ENCODE data around the gene REPIN1. TPM values are rescaled to one million over a fixed set of nuclear protein-coding genes. Genes with fewer than 3 reads are reported as not detected.

The REPIN1 gene
- total RNA-seq, 1 experiment from 2014 or later = 174 TPM

GRCh38 chr7:150421831-150422230 lies 53.2 kb downstream of the REPIN1 start:
- no peaks in the 10 kb centered on the region for H3K36me3 ChIP-seq (ENCODE audit: low read depth)

More at GRCh38 chr7:150421831-150422230, 53.2 kb downstream of the REPIN1 start:
- H3K79me2 ChIP-seq (ENCODE audit: low read depth) = no peaks in the 10 kb centered on the region
- H3K27me3 ChIP-seq (ENCODE audit: insufficient read depth, low read depth) = peaks cover 15% of the 10 kb centered on the region; the same call in 1 of the 2 replicates
- no peaks in the 10 kb centered on the region for H4K20me1 ChIP-seq (ENCODE audit: insufficient read depth)
- BruUV-seq (replicated peaks) = no TSS peak
- intact Hi-C loops (cut with micrococcal nuclease; ENCODE audit: unreplicated experiment) = loop anchor here (1.0 kb wide), 3 partner anchors 43 to 136 kb away; partner anchors contain the start of gene ZNF775
- no peaks in the 10 kb centered on the region for H3K9me3 ChIP-seq (ENCODE audit: insufficient read depth, low read depth)
- H3K4me2 ChIP-seq = no peak overlapping the region
- peaks cover 4% of the 10 kb centered on the region; the same call in 1 of the 2 replicates for H3F3A ChIP-seq (ENCODE audit: insufficient read depth, low read depth)
- TF ChIP-seq, protein P1, sequence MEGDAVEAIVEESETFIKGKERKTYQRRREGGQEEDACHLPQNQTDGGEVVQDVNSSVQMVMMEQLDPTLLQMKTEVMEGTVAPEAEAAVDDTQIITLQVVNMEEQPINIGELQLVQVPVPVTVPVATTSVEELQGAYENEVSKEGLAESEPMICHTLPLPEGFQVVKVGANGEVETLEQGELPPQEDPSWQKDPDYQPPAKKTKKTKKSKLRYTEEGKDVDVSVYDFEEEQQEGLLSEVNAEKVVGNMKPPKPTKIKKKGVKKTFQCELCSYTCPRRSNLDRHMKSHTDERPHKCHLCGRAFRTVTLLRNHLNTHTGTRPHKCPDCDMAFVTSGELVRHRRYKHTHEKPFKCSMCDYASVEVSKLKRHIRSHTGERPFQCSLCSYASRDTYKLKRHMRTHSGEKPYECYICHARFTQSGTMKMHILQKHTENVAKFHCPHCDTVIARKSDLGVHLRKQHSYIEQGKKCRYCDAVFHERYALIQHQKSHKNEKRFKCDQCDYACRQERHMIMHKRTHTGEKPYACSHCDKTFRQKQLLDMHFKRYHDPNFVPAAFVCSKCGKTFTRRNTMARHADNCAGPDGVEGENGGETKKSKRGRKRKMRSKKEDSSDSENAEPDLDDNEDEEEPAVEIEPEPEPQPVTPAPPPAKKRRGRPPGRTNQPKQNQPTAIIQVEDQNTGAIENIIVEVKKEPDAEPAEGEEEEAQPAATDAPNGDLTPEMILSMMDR (conservative IDR thresholded peaks at IDR 0.05) = no peak
- TF ChIP-seq EZH2 (IDR thresholded peaks at IDR 0.05; ENCODE audit: low read depth) = no peak
- no peak overlapping the region for H3K4me3 ChIP-seq
- no peaks in the 10 kb centered on the region for H3K9me2 ChIP-seq (ENCODE audit: insufficient read depth)
- ChIA-PET POLR2A (ENCODE audit: unreplicated experiment) (no interaction called here), CTCF (no interaction called here)
- no peak for DNase-seq
- no peaks in the 10 kb centered on the region; the same call in 1 of the 2 replicates for H3K4me1 ChIP-seq (replicated peaks; ENCODE audit: insufficient read depth)
- H2AFZ ChIP-seq = no peak overlapping the region
- no peak overlapping the region for H3K27ac ChIP-seq

Other genes with a start within 250 kb of the REPIN1 start
- gene LRRC61, start 45.5 kb upstream of the REPIN1 start, total RNA-seq (2021) = 34.8 and 42.3 TPM in 2 replicates
- gene ACTR3C, start 45.3 kb upstream of the REPIN1 start, total RNA-seq (2021) = 24.1 and 34.5 TPM in 2 replicates
- not detected in 2 replicates for gene RARRES2, start 27.2 kb upstream of the REPIN1 start, total RNA-seq (2021)
- 3.1 and 3.4 TPM in 2 replicates for gene ZNF775, start 10.5 kb downstream of the REPIN1 start, total RNA-seq (2021)
- not detected in 2 replicates for gene GIMAP8, start 81.8 kb downstream of the REPIN1 start, total RNA-seq (2021)
- gene GIMAP7, start 146.1 kb downstream of the REPIN1 start, total RNA-seq (2021) = not detected in 2 replicates
- not detected in 2 replicates for gene GIMAP4, start 198.6 kb downstream of the REPIN1 start, total RNA-seq (2021)

All from PC-9 (cell line).